Suprapubic skin (tissue), 4 donors: Measurements from ENCODE around the gene SH2B3.

Source experiments
- EP300 ChIP-seq: sonication (generic); formaldehyde crosslinking; IDR thresholded peaks from one replicate; pipeline ENCODE4 v1.6.1; 2017; ENCODE audit warnings: antibody characterized with exemption
- POLR2A ChIP-seq, 2 donors: fragments of 450-650 bp; IDR thresholded peaks; one replicate each; pipeline ENCODE4 v1.6.1; 2017; ENCODE audit warnings: antibody characterized with exemption in 2 of 2, mild to moderate bottlenecking in 2 of 2, moderate library complexity in 2 of 2
- POLR2AphosphoS5 ChIP-seq, 3 donors: sonication (generic); formaldehyde crosslinking; IDR thresholded peaks; one replicate each; pipeline ENCODE4 v1.6.1; 2017; ENCODE audit warnings: antibody characterized with exemption in 3 of 3
- TF ChIP-seq, protein P1 (sequence below), 2 donors: fragments of 200-600 bp in 1 of 2; fragments of 450-650 bp in 1 of 2; sonication (generic) in 1 of 2; IDR thresholded peaks; one replicate each; pipeline ENCODE4 v1.5.1; 2016 to 2019; ENCODE audit warnings: antibody characterized with exemption in 2 of 2, mild to moderate bottlenecking in 1 of 2, moderate library complexity in 1 of 2

GRCh38 chr12:111440152-111440551 is 34.4 kb downstream of the SH2B3 start:
- TF ChIP-seq, protein P1, sequence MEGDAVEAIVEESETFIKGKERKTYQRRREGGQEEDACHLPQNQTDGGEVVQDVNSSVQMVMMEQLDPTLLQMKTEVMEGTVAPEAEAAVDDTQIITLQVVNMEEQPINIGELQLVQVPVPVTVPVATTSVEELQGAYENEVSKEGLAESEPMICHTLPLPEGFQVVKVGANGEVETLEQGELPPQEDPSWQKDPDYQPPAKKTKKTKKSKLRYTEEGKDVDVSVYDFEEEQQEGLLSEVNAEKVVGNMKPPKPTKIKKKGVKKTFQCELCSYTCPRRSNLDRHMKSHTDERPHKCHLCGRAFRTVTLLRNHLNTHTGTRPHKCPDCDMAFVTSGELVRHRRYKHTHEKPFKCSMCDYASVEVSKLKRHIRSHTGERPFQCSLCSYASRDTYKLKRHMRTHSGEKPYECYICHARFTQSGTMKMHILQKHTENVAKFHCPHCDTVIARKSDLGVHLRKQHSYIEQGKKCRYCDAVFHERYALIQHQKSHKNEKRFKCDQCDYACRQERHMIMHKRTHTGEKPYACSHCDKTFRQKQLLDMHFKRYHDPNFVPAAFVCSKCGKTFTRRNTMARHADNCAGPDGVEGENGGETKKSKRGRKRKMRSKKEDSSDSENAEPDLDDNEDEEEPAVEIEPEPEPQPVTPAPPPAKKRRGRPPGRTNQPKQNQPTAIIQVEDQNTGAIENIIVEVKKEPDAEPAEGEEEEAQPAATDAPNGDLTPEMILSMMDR (IDR thresholded peaks at IDR 0.05): no peak
- TF ChIP-seq POLR2A (IDR thresholded peaks at IDR 0.05) (no peak), EP300 (no peak), POLR2AphosphoS5 (IDR thresholded peaks at IDR 0.05) (no peak)
